Tibial nerve (tissue), 4 donors: ENCODE measurements around the gene KRABD2.
"Not testable (repeated sequence)": the region's sequence is repeated elsewhere in the genome, so short reads cannot be mapped to it uniquely, and the experiment has no call there.

ENCODE experiments used
- CTCF ChIP-seq, 5 experiments: fragments of 200-600 bp in 3 of 5; fragments of 450-650 bp in 2 of 5; sonication (generic) in 3 of 5; IDR thresholded peaks; one replicate each; pipeline ENCODE4 v1.5.1; 2016 to 2019; ENCODE audit warnings: antibody characterized with exemption in 5 of 5, mild to moderate bottlenecking in 3 of 5, moderate library complexity in 2 of 5
- EP300 ChIP-seq, 2 donors: sonication (generic); formaldehyde crosslinking; IDR thresholded peaks; one replicate each; pipeline ENCODE4 v1.6.1; 2017; ENCODE audit warnings: antibody characterized with exemption in 2 of 2, mild to moderate bottlenecking in 1 of 2
- POLR2A ChIP-seq, 2 donors: fragments of 450-650 bp; IDR thresholded peaks; one replicate each; pipeline ENCODE4 v1.6.1; 2017; ENCODE audit warnings: antibody characterized with exemption in 2 of 2, mild to moderate bottlenecking in 2 of 2, moderate library complexity in 2 of 2

GRCh38 chr17:8373856-8374255 is 2.6 kb downstream of the KRABD2 start:
- not testable (repeated sequence) for TF ChIP-seq EP300, POLR2A, CTCF (IDR thresholded peaks at IDR 0.05)
